ENCODE data around the gene HIBCH.
"Not testable (repeated sequence)": the region's sequence is repeated elsewhere in the genome, so short reads cannot be mapped to it uniquely, and the experiment has no call there.

The HIBCH gene

DNA sequence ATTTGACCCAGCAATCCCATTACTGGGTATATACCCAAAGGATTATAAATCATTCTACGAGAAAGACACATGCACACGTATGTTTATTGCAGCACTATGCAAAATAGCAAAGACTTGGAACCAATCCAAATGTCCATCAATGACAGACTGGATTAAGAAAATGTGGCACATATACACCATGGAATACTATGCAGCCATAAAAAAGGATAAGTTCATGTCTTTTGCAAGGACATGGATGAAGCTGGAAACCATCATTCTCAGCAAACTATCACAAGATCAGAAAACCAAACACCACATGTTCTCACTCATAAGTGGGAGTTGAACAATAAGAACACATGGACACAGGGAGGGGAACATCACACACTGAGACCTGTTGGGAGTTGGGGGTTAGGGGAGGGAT, 96.9 kb downstream of the HIBCH start:
- DNase-seq = not testable (repeated sequence)

DNA sequence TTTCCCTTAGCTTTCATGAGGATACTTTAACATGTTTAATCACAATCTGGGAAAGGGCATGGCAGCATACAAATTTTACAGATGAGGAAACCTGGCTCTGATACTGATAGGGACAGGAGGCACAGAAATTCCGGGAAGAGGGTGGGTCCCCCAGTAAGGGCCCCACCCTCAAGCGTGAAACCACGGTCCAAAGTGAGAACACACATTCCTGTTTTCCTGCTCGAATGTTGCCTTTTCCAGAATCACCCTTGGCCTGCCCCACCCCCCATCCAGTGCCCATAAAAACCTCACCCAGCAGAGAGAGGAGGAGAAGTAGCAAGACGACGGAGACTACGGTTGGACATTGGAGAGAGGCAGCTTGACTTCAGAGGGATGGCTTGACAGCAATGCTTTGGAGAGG, 98.2 kb downstream of the HIBCH start:
- no peak for DNase-seq

- no peak for DNase-seq
These were observed 100.4 kb downstream of the HIBCH start for GRCh38 chr2:190219186-190219585.

GRCh38 chr2:190217616-190218015, 102.0 kb downstream of the HIBCH start:
- no peak for DNase-seq

GRCh38 chr2:190216829-190217228, 102.8 kb downstream of the HIBCH start:
- peak; percentile 94 for DNase-seq

DNA sequence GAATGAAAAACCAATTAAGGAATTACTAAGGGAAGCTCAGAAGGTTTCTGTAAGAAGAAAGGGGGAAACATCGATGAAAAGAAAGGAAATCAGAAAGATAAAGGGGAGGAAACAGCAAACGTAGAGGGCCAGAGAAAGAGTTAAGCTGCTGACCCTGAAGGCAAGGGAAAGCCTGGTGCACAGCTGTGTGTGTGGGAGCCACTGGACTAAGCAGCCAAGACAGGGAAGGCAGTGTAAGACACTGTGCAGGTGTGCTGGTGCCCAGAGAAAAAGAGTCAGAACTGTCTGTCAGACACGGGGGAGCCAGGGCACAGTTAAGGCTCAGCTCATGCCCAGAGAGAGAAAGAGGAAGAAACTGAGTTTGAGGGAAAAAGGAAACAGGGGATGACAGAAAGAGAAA, 104.0 kb downstream of the HIBCH start:
- DNase-seq = no peak

DNA sequence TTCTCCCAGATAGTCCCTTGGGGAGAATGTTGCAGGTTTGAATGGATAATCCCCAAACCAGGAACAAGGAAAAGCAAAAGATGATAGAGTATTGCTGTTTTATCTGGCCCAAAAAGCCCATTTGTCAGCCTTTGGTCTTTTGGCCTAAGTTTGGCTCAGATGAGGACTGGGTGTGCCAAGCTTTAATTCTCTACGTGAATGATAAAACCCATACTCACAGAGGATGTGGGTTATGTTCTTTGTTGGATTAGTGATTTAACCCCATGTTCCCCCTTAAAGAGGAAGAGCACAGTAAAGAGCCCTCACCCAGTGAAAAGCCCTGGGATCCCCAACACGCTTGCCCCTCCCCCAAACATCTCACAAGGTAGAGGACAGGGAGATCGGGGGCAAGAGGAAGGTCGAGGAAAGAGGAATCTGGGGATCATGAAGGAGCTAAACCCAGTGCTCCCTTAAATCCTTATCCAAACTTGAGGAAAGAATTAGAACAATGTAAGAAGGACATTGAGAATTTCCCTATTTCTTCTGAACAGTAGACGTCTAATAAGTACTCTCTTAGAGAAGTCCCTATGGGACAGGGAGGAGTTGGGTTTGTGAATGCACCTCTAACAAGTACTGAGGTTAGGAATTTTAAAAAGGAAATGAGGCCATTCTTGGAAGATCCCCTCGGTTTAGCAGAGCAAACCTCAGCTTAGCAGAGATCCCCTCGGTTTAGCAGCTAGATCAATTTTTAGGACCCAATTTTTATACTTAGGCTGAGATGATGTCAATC, 105.0 kb downstream of the HIBCH start:
- no peak for DNase-seq

- DNase-seq = no peak
These were observed 105.9 kb downstream of the HIBCH start for GRCh38 chr2:190213441-190214335.

DNA sequence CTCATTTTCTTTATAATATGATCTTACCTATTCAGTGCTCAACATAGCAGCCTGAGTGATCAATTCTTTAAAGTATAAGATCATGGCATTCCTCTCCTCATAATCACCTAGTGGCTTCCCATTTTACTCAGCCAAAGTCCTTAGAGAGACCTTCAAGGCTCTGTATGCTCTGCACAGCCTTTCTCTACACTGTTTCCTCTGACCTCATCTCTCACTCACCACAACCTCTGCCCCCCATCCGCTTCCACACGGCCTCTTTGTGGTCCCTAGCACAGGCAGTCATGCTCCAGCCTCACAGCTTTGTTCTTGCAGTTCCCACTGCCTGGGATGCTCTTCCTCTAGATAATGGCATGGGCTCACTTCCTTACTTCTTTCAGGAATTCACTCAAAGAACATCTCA, 109.2 kb downstream of the HIBCH start:
- no peak for DNase-seq

GRCh38 chr2:190209559-190209958, 110.1 kb downstream of the HIBCH start:
- no peak for DNase-seq

- no peak for DNase-seq
These were observed 111.7 kb downstream of the HIBCH start for GRCh38 chr2:190207930-190208329.

GRCh38 chr2:190205657-190206056, 114.0 kb downstream of the HIBCH start:
- no peak for DNase-seq

DNA sequence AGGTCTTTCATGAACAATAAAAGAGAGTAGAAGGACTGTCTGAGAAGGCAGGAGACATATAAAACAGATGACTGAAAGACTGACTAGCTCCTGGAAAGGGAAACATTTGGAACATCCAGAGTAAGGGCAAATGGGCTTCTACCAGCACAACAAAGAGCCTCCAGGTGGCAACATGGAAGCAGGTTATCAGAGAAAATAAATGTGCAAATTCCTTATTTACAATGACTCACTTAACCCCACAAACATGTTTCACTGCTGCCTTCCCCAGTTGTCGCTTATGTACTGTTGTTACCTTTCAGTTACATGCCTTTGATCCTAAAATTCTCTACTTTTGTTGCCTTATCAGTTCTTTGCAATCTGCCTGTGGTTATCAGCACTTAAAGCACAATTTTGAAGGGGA, 117.0 kb downstream of the HIBCH start:
- no peak for DNase-seq

- DNase-seq = no peak
These were observed 117.6 kb downstream of the HIBCH start for GRCh38 chr2:190202018-190202417.

DNA sequence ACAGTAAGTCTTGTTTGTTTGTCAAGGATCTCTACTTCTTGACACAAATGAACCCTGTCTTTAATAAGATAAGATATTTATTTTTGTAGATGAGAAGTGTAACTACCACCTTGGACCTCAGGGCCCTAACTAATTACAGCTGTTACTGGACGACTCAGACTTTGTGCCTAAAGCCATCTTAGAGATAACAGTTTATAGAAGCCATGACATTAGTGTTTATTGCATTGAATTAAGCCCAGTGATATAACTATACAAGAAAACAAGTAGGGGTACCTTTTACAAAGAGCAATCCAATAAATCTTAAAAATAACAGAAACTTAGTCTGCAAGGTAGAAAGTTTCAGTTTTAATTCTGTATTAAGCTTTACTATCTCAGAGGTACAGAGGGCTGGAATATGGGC, 119.0 kb downstream of the HIBCH start:
- no peak for DNase-seq

GRCh38 chr2:190199530-190199929, 120.1 kb downstream of the HIBCH start:
- DNase-seq = peak; percentile 47

- no peak for DNase-seq
These were observed 120.5 kb downstream of the HIBCH start for GRCh38 chr2:190199109-190199508.

DNA sequence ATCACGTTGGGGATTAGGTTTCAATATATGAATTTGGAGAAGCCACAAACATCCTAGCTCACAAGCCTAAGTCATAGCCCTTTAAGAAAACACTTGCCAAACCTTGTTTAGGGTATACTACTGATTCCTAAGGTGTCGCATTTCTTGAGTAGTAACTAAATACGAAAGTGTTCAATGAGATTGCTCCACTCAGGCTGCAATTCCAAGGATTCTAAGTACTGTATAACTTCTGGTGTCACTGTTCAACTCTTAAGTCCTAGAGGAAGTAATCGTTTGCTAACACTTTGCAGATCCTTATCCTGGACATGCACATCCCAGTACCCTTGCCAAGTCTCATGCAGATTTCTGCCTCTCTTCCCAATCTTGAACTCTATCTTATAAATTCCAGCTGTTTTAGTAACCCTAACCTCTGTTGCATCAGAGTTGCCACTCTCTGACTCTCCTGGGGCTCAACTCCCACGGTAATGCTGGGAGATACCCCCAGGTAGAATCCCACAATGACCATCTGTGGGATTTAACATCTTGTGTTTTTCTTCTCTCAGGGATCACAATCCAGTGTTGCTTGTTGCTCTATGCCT, 122.4 kb downstream of the HIBCH start:
- no peak for DNase-seq

DNA sequence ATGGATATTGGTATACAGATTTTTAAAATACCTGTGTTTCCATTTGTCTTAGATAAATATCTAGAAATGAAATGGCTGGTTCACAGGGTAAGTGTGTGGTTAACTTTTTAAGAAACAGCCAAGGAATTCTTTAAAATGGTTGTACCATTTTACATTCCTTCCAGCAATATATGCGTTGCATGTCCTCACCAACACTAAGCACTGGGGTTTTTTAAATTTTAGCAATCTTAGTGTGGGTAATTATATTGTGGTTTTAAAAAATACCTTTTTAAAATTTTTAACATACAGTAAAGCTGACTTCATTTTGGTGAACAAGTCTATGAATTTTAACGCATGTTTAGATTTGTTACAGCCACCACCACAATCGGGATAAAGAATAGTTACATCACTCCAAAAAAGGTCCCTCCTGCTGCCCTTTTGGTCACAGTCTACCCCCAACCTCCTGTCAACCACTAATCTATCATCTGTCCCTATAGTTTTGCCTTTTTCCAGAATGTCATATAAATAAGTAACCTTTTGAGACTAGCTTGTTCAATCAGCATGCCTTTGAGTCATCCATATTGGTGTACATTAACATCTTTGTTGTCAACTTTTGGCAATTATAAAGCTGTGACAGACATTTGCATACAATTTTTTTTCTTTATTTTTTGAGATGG, 129.0 kb downstream of the HIBCH start:
- no peak for DNase-seq

GRCh38 chr2:190188289-190188688, 131.3 kb downstream of the HIBCH start:
- no peak for DNase-seq

DNA sequence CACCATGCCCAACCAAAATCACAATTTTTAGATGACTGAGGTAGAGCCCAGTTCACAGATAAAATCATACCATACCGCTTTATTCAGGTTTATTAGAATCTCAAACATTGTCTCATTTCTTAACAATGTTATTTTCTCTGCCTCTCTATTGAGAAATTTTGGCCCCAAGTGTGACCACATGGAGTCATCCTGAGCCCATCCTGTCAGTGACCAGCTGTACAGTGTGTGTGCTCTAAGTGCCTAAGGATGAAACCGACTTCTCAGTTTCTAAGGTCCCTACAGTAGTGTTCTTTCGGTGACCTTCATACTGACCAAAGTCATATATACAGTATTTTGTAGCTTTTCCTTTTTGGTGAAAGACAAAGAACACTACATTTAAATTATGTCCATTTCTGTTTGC, 133.4 kb downstream of the HIBCH start:
- no peak for DNase-seq

DNA sequence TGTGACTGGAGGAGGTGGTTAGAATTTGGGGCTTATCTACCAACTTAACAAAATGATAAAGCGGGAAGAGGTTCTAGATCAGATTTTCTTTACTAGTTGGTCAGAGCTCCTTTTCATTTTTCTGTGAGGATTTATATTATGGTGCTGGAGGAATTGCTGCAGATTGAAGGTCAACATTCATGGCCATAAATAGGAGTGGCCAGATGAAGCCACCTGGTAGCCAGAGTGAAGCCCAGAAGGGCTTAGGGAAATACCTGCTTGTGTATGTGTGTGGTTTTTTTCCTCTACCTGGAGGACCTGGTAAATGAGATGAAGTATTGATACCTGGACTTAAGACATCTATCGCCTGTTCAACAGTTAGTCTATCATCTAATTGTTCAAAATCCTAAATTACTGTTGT, 134.2 kb downstream of the HIBCH start:
- no peak for DNase-seq

GRCh38 chr2:190184460-190184859, 135.2 kb downstream of the HIBCH start:
- no peak for DNase-seq

Data from NCI-H510A treated with DMSO at 0.1 percent for 48 hours (cell line).